TTC549 (cell line): ENCODE results near the gene RGS10.

Experiments used
- FAIRE-seq: peaks from 2 replicates; lab custom pipeline; 2012; peaks lifted over from hg19 to GRCh38; lab: Jason Lieb, UNC

The RGS10 gene

DNA sequence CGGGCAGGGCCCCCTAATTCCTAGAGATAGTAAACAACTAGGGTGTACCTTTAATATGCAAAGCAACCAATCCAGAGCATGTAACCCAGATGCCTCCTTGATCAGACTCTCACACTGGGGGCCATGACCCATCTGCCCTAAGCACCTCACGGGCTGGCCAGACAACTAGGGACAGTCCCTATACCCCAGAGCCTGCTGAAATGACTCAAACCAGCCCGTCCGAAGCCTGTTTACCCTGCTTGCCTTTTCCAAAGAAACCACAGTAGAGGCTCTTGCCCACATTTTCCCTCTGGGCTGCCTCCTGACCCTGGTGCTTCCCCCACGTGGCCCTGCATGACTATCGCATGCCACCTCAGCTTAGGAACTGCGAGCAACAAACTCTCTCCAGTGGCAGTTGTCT is 46.2 kb downstream of the RGS10 start:
- FAIRE-seq: no peak

DNA sequence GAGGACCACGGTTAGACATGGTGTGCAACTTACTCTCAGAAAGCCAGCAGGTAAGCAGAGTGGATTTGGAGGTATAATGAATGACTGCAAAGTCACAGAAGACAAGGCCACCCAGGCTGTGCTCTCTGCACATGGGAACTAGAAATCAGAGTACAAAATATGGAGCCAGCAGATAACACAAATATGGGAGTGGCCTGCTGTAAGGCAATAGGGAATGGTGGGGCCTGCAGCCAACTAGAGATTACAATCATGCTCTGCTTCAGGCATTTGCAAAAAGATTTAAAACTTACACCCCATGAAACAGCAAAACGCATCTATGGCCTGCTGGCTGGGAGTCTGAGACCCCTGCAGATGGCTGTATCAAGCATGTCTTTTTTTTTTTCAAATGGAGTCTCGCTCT is 47.0 kb downstream of the RGS10 start:
- FAIRE-seq: no peak

DNA sequence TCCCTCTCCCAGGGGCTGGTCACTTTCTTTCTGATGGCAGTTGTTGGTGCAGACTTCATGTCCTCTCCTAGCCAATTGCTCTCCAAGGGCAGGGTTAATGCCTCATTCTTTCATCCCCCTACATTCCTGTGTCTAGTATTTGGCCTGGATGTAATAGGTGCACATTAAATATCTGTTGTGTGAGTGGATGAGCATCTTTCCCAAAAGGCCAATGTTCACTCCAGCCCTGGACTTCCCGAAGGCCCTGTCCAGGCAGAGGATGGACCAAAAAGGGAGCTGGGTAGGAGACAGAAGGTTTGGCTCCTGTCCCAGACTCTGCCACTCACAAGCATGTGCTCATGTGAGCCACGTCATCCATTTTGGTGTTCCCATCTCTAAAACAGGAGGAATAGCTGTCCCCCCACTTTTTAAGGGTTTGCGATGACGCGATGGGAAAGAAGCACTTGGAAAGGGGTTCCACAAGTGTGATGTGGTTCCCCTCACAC is 47.5 kb downstream of the RGS10 start:
- no peak for FAIRE-seq

DNA sequence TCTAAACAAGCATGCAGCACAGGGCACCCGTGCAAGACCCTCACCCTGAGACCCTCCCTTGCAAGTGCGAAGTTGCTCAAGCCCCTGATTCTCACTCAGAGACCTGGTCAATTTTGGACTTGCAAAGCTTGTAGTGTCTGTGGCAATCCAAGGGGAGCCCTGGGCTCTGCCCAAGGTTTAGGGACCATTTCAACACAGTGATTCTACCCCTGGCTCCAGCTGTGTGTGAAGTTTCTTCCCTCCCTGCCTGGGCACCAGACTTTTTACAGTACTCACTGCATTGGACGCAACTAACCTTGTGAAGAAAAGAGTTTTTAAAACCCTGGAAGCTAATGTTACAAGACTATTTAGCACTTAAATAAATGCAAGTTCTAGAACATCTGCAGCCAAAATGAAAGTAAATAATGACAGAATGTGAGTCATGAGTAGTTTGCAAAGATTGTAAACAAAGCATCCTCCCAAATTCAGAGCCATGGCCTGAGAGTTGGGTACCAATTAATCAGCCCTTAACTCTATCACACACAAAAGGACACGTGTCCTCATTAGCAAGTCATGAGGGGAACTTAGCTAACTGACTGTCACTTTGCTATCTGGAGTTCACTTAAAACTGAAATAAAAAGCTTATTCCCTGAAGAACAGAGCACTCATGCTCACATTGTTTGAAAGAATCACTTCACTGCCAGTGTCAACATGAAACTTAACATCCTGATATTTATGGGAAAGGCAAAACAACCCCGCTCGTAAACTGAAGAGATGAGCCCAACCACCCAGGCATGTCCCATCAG is 48.1 kb downstream of the RGS10 start:
- no peak for FAIRE-seq

DNA sequence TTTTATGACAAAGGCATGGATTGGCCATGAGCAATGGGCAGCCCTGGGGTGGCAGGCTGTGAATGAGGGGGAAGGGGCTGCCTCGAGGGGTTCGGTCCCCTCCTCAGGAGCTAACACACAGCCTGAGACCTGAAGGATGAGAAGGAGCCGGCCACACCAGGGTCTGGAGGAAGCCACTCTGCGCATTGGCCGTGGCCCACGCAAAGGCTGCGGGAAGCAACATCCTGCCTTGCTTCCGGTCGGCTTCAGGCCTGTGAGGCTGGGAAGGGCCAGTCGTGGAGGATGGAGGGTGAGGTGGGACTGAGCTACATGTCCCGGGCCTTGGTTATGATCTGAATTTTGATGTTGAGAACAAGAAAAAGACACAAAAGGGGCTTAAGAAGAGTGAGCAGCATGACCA is 49.4 kb downstream of the RGS10 start:
- FAIRE-seq: no peak

DNA sequence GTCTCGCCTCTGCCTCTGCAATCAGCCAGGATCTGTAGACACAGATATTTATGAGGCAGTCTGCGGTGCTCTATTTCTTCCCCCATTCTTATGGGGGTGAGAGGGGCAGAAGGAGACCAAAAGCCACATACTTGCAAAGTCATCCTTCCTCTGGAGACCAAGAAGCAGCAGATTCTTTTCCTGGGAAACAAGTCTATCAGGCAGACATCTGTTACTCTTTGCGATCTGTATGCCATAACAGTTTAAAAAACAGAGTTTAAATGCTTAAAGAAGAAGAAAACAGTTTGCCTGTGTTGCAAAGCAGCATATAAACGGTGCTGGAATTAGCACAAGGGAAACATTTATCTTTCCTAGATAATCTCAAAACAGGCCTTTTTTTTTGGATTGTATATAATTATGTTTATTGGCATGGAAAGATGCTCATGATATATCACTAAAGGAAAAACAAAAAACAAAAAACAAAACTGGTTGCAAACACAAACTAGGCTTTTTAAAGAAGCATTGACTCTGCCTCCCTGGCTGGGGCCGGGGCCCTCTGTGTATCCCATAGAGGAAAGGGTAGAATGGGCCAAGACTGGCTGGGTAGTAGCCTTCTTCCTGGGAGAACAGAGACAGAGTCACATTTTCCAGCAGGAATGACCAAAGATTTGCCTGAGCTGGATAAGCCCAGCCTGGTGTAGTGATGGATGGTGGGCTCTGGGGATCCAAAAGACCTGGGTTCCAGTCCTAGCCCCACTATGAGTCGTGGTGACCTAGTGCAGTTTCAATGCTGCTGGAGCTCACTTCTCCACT is 50.4 kb downstream of the RGS10 start:
- FAIRE-seq: no peak

DNA sequence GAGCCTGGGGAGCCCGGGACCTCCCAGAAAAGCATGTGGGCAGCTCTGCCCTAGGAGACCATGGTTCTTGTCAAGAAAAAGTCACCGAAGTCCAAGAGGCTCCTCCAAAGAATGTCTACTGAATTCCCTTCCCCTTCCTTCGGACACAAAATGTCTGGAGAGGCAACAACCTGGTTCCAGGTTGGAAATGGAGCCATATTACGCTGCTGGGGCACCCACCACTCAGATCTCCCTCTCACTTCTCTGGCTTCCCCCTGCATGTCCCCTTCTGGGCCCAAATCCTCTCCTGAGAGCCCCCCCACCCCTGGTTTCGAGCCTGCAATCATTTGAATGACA is 52.6 kb downstream of the RGS10 start:
- no peak for FAIRE-seq

DNA sequence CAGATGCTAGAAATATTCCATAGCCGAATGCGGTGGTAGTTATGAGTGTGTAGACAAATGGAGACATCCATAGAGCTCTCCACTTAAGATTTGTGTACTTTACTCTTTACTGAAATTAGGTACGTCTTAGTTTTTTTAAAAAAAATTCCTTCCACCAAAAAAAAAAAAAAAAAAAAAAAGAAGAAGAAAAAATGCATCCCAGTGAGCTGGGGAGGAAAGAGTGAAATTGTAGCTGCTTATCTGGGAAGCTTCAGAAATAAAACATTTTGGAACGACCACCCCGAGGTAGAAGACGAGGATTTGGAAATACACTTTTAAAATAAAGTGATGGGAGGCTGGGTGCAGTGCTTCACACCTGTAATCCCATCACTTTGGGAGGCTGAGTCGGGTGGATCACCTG is 53.8 kb downstream of the RGS10 start:
- no peak for FAIRE-seq

DNA sequence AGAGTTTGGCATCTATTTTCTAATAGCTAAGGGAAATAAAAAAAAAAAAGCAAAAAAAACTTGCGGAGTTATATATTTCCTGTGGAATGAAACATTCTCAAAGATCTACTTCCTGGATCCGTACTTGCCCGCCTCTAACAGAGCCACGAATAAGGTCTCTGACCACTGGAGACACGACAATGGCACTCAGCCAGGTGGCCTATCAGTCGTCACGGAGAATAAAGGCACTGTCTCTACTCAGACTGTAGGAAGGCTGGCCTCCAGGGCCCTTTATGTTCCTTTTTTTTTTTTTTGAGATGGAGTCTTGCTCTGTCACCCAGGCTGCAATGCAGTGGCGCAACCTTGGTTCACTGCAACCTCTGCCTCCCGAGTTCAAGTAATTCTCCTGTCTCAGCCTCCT is 58.7 kb downstream of the RGS10 start:
- no peak for FAIRE-seq

DNA sequence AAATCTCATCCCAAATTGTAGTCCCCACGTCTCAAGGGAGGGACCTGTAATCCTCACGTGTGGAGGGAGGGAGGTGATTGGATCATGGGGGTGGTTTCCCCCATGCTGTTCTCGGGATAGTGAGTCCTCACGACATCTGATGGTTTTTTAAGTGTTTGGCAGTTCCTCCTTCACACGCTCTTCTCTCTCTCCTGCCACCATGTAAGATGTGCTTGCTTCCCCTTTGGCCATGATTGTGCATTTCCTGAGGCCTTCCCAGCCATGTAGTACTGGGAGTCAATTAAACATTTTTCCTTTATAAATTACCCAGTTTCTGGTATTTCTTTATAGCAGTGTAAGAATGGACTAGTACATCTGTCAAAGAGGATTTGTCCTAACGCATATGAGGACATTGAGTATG is 59.5 kb downstream of the RGS10 start:
- FAIRE-seq: no peak

DNA sequence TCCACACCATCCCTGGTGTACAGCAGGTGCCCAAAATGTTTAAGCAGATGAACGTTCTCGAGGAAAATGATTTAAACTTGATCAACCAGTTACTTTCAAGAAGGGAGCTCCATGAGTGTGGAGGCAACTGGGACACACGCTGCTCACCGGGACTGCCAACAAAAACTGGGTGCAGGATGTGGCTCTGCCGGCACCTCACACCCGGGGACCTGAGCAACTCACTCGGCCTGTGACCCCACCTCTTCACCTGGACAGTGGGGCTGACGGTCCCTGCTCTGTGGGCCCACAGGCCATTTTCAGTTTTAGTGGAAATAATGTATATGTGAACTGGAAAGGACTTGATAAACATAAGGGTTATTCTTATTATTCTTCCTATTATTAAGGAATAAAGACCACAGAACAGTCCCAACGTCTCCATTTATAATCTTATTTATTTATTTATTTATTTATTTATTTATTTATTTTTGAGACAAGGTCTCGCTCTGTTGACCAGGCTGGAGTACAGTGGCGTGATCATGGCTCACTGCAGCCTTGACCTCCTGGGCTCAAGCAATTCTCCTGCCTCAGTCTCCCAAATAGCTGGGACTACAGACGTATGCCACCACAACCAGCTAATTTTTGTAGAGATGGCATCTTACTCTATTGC is 60.6 kb downstream of the RGS10 start:
- FAIRE-seq: no peak

DNA sequence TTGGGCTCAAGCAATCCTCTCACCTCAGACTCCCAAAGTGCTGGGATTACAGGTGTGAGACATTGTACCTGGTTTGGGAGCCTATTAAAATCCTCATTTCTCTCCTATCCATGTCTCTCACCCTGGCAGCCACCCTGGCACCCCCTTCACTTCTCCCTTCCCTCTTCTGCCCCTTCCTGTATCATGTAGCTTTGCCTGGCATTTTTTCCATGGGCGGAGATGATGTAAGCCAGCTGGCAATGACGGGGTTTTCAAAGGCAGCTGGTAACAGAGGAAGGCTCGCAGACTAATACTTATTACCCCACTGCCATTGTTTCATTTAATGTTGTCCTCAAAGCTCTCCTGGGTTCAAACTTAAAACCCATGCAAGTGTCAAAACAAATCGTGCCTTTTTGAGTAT is 61.9 kb downstream of the RGS10 start:
- FAIRE-seq: no peak

DNA sequence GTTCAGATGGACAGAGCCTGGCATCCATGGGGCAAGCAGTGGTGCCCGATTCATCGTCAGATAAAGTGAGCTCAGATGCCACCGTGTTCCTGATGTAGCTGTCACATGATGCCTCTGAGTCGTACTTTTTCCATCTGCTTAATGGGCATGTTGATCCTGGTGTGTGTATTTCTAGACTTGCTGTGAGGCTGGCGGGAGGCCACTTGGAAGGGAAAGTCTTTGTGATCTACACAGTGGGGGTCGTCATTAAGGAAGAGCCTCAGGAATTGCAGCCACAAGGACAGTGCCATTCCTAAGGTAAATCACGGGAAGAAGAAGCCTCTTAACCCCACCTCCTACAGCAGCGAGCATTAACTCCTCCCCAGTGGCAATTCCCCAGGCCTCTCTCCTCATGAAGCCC is 63.0 kb downstream of the RGS10 start:
- no peak for FAIRE-seq

DNA sequence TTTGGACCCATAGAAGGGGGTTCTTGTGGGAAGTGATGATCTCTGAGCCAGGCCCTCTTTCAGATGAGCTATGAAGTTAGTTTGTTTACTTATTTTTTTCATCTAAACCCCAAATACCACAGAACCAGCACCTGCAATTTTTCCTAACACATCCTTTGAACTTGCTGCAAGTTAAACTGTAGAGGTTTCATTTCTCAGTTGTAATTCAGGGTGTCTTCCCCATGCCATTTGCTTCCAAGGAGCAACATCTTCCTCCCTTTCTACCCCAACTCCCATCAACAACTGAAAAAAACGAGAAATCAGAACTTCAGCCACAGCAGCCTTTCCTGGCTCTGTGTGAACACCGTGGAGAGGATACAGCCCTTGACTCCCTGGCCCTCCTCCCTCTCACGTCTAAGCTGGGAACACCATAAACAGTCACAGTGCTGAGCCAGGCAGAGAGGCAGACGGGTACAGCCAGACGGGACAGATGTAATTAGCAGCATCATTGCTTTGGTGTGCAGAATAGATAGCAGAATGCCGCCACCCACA is 63.6 kb downstream of the RGS10 start:
- FAIRE-seq: no peak

DNA sequence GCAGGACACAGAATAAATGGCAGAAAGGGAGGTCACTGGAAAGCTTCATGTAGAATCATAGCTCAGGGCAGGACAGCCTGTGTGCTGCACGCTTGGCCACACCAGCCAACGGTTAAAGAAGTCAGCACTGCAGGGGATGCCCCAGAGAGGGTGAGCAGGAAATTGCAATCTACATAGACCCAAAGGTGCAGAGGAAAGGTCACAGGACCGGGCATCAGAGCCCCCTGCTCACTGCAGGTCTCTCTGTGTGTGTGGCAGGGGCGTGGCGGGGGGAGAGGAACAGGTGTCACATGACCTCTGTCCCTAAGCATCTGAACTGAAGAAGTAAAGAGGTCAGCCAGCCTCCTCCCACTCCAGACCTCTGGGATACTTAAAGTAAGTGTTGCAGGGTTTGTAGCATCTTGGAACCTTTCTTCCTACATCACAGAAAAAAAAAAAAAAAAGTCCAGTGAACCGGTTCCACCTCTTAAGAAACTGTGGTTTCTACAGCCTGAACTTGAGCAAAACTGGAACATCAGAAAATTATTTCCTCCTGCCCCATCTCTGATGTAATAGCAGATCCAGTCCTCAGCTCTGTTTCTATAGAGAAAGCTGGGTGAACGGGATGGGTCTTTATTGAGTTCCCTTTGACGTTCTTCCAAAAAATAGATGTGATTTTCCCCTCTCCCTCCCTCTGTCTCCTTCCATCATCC is 64.3 kb downstream of the RGS10 start:
- FAIRE-seq: no peak

DNA sequence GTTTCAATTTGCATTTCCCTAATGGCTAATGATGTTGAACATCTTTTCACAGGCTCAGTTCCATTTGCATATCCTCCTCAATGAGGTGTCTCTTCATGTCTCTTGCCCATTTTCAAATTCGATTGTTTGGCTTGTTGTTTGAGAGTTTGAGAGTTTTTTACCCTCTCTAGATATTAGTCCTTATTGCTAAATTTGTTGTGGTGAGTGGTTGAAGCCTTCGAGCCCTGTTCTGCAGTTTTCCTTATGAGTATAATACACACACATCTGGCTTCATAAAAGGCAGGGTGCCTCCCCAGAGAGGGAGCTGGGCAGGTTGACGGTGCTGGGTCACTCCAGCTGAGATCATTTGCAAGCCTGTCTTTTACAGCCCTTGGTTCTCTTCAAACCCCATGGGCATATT is 65.1 kb downstream of the RGS10 start:
- FAIRE-seq: no peak

DNA sequence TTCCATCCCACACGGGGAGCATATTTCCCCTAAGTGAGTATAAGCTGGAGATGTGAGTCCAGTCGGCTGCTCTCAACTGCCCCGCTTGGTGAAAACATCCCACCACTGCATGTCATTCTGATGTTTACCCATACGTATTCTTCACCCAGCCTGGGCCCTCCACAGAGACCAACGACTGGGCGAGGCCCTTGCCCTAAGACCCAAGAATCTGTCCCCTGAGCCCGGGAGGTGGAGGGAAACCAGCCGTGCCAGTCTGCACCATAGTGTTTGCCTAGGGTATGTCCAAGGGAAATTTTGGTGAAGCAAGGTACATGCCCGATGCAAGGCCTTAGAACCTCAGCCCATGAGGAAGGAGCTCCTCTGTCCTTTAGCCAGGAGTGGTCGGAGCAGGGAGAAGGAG is 67.9 kb downstream of the RGS10 start:
- FAIRE-seq: no peak

DNA sequence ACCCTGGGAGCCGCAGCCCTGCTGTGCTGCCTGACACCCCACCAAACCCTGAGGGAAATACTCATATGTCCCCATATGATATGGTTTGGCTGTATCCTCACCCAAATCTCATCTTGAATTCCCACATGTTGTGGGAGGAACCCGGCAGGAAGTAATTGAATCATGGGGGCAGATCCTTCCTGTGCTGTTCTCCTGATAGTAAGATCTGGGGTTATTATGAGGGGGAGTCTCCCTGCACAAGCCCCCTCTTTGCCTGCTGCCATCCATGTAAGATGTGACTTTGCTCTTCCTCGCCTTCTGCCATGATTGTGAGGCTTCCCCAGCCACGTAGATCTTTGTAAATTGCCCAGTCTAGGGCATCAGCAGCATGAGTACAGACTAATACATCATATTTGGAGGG is 68.7 kb downstream of the RGS10 start:
- FAIRE-seq: no peak

DNA sequence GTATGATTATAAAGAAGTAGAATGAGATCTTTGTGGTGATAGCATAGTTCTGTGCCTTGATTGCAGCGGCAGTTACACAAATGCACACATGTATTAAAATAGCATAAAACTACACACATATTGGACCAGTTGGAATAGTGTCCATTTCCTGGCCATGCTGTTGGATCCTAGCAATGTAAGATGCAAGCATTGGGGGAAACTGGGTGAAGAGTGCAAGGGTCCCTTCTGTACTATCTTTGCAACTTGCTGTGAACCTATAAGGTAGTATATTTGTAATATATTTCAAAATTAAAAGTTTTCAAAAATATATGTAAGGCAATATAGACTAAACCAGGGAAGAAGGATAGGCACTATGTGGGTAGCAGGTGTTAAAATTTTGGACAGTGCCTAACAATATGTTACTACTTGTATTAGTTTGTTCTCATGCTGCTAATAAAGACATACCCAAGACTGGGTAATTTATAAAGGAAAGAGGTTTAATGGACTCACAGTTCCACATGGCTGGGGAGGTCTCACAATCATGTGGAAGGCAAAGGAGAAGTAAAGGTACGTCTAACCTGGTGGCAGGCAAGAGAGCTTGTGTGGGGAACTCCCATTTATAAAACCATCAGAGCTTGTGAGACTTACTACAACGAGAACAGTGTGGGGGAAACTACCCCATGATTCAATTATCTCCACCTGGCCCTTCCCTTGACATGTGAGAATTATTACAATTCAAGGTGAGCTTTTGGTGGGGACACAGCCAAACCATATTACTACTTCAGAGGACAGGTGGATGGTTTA is 71.4 kb downstream of the RGS10 start:
- no peak for FAIRE-seq

DNA sequence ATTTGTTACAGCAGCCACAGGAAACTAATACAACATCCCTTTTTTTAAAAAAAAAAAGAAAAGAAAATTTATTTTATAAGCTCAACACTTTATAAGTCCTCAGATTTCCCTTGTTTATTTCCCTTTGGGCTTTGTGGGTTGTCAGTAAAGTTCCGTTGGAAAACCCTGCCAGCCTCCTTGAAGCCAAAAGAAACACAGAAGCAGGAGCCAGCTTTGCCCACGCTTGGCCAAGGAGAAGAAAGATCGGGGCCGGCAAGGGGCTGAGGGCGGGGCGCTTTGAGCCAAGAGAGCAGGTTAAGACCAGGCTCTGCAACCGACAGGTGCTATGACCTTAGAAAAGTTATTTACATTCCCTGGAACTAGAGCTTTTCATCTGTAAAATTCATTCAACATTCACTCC is 72.7 kb downstream of the RGS10 start:
- FAIRE-seq: no peak

DNA sequence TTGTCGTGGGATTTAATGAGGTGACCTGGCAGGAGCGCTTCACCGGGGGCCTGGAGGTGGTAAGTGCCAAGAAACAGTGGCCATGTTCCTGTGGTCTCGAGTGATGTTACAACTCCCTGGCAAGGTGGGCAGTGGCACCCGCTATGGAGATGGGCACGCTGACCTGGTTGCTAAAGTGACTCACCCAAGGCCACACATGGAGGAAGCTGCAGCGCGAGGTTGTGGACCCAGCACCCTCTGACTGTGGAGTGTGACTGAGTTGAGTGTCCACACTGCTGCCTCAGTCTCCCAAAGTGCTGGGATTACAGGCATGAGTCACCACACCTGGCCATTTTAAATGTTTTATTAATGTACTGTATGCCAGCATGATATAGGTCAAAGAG is 73.2 kb downstream of the RGS10 start:
- no peak for FAIRE-seq
